H7 (cell line): Measurements from ENCODE around the gene RBMX. TPM values are rescaled to one million over a fixed set of nuclear protein-coding genes. Genes with fewer than 3 reads are reported as not detected.

Experiments
- DNase-seq: peaks from one replicate; pipeline ENCODE4 v3.0.0; 2012
- H3K27me3 ChIP-seq: 2 replicates; pipeline ENCODE4 v1.6.0; 2011; ENCODE audit warnings: mild to moderate bottlenecking, low read length; ENCODE audit not compliant: control insufficient read depth, insufficient read depth
- H3K36me3 ChIP-seq: replicated peaks from 2 replicates; pipeline ENCODE4 v1.5.1; 2011; ENCODE audit warnings: low read length; ENCODE audit not compliant: control insufficient read depth, insufficient read depth
- H3K4me3 ChIP-seq: 2 replicates; pipeline ENCODE4 v1.5.1; 2011; ENCODE audit warnings: low read depth, mild to moderate bottlenecking, control low read depth, low read length, moderate library complexity; ENCODE audit not compliant: insufficient read depth
- total RNA-seq: library from RNA; depleted of rRNA; stranded (reverse); fragments of >200 nt; shearing (Covaris generic); gene quantifications from 2 replicates; pipeline ENCODE4 v1.2.3, GENCODE V29; 2014

RBMX gene
- total RNA-seq, 1 experiment from 2014 or later: 568 TPM

- Histone ChIP-seq H3K36me3 (peaks cover 15% of the 10 kb centered on the region), H3K27me3 (no peaks in the 10 kb centered on the region), H3K4me3 (no peak overlapping the region)
- no peak for DNase-seq
Measured at GRCh38 chrX:136867096-136867491, 13.4 kb downstream of the RBMX start.

DNA sequence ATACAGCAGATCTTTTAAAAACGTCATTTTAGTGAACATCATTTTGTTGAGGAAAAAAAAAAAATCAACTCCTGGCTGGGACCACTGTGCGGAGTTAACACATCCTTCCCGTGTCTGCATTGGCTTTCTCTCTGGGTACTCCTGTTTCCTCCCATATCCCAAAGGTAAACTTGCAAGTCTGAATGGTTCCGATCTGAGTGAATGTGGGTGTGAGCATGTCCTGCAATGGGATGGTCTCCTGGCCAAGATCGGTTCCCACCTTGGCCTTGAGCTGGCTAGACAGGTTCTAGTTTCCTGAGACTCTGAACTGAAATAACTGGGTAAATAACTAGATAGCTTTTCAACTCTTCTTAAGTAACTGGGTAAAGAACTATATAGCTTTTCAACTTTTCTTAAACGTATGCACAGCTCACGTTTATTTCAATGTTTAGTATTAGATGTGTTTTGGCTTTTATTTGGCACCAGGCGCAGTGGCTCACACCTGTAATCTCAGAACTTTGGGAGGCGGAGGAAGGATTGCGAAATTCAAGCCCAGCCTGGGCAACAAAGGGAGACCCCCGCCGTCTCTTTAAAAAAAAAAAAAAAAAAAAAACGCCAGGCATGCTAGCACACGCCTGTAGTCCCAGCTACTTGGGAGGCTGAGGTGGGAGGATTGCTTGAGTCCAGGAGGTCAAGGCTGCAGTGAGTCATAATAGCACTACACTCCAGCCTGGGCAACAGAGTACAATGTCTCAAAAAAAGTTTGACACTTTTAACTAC is 14.0 kb downstream of the RBMX start:
- peaks cover 12% of the 10 kb centered on the region for H3K36me3 ChIP-seq
- H3K4me3 ChIP-seq: no peak overlapping the region
- no peak for DNase-seq
- H3K27me3 ChIP-seq: no peaks in the 10 kb centered on the region

GRCh38 chrX:136865270-136866158 is 15.0 kb downstream of the RBMX start:
- Histone ChIP-seq H3K27me3 (no peaks in the 10 kb centered on the region), H3K4me3 (no peak overlapping the region), H3K36me3 (peaks cover 9% of the 10 kb centered on the region)
- no peak for DNase-seq

DNA sequence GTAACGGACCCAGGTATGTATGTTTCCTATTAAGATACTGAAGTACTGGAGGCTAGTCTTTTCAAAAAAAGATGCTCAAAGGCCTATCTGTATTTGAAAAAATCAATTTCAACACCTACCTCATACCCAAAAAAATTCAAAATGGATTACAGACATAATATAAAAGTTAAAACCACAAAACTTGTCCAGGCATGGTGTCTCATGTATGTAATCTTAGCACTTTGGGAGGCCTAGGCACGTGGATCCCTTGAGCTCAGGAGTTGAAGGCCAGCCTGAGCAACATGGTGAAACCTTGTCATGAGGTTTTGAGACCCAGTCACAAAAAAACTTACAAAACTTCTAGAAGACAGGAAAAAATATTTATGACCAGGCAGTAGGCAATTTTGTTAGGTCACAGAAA is 16.7 kb downstream of the RBMX start:
- Histone ChIP-seq H3K27me3 (no peaks in the 10 kb centered on the region), H3K4me3 (no peak overlapping the region), H3K36me3 (peaks cover 5% of the 10 kb centered on the region)
- no peak for DNase-seq

- H3K27me3 ChIP-seq: no peaks in the 10 kb centered on the region
- DNase-seq: no peak
- H3K4me3 ChIP-seq: no peak overlapping the region
- H3K36me3 ChIP-seq: peaks cover 2% of the 10 kb centered on the region
Measured at GRCh38 chrX:136862546-136862945, 18.0 kb downstream of the RBMX start.

GRCh38 chrX:136861877-136862276 is 18.6 kb downstream of the RBMX start:
- DNase-seq: no peak
- Histone ChIP-seq H3K36me3 (peaks cover 2% of the 10 kb centered on the region), H3K27me3 (no peaks in the 10 kb centered on the region), H3K4me3 (no peak overlapping the region)

GRCh38 chrX:136858007-136858756 is 22.3 kb downstream of the RBMX start:
- Histone ChIP-seq H3K4me3 (no peak overlapping the region), H3K36me3 (peaks cover 4% of the 10 kb centered on the region), H3K27me3 (no peaks in the 10 kb centered on the region)
- DNase-seq: no peak

- no peak for DNase-seq
- Histone ChIP-seq H3K36me3 (peaks cover 2% of the 10 kb centered on the region), H3K4me3 (no peak overlapping the region), H3K27me3 (no peaks in the 10 kb centered on the region)
Measured at GRCh38 chrX:136856551-136856950, 24.0 kb downstream of the RBMX start.

GRCh38 chrX:136856050-136856449 is 24.5 kb downstream of the RBMX start:
- Histone ChIP-seq H3K27me3 (no peaks in the 10 kb centered on the region), H3K36me3 (peaks cover 2% of the 10 kb centered on the region), H3K4me3 (no peak overlapping the region)
- no peak for DNase-seq

GRCh38 chrX:136851526-136851925 is 29.0 kb downstream of the RBMX start:
- H3K4me3 ChIP-seq: no peak overlapping the region
- peaks cover 5% of the 10 kb centered on the region for H3K36me3 ChIP-seq
- H3K27me3 ChIP-seq: no peaks in the 10 kb centered on the region
- no peak for DNase-seq

- H3K27me3 ChIP-seq: no peaks in the 10 kb centered on the region
- DNase-seq: no peak
- no peak overlapping the region for H3K4me3 ChIP-seq
- peaks cover 5% of the 10 kb centered on the region for H3K36me3 ChIP-seq
Measured at GRCh38 chrX:136850441-136851175, 29.9 kb downstream of the RBMX start.

GRCh38 chrX:136849395-136849794 is 31.1 kb downstream of the RBMX start:
- peaks cover 3% of the 10 kb centered on the region for H3K36me3 ChIP-seq
- H3K27me3 ChIP-seq: no peaks in the 10 kb centered on the region
- H3K4me3 ChIP-seq: no peak overlapping the region
- no peak for DNase-seq

DNA sequence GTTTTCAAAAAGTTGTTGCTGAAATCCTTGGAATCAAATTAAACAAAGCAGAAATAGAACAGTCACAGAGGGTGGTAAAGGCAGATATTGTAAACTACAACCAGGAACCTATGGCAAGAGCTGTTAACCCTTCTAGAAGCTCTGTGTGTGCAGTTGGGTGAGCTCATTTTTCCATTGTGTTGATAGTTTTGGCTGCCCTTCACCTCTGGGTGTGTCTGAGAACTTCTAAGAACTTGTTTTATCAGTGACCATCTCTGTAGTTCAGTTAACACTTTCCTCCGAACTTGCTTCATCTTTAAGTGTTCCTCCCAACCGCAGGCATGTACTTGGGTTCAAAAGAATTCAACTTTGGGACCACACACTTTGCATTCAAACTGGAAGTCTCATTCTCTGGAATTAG is 32.7 kb downstream of the RBMX start:
- H3K4me3 ChIP-seq: no peak overlapping the region
- H3K36me3 ChIP-seq: peaks cover 3% of the 10 kb centered on the region
- H3K27me3 ChIP-seq: no peaks in the 10 kb centered on the region
- no peak for DNase-seq

DNA sequence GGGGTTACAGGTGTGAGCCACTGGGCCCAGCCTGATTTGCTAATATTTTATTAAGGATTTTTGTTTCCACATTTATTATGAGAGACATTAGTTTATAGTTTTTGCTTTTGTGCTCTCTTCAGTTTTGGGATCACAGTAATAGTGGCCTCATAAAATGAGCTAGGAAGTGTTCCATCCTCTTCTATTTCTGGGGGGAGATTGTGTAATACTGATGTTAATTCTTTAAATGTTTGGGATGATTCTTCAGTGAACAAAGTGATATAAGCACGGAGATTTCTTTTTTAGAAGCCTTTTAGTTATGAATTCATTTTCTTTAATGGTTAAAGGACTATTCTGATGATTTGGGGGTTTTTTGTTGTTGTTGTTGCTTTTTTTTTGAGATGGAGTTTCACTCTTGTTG is 41.3 kb downstream of the RBMX start:
- no peak for DNase-seq
- Histone ChIP-seq H3K36me3 (no peaks in the 10 kb centered on the region), H3K27me3 (no peaks in the 10 kb centered on the region), H3K4me3 (no peak overlapping the region)
